ENCODE results near the gene DUSP18. TPM values are rescaled to one million over a fixed set of nuclear protein-coding genes. Genes with fewer than 3 reads are reported as not detected.

The DUSP18 gene
- total RNA-seq, 3 donors from 2014 or later: 5.9 to 12.0 (median 8.0) TPM

DNA sequence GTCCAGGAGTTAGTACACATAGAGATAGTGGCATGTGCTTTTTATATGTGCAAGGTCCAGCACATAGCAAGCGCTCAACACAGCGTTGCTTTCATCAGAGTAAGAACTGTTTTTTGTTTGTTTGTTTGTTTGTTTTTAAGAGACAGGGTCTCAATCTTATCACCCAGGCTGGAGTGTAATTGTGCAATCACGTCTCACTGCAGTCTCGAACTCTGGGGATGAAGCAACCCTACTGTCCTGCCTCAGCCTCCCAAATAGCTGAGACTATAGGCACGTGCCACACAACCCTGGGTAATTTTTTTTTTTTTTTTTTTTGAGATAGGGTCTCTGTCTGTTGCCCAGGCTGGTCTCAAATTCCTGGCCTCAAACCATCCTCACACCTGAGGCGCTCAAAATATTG is 49.9 kb downstream of the DUSP18 start:
- Histone ChIP-seq H3K27me3 (no peaks in the 10 kb centered on the region), H3K27ac (no peak overlapping the region), H3K36me3 (no peaks in the 10 kb centered on the region), H3K4me1 (no peaks in the 10 kb centered on the region), H3K9me3 (no peaks in the 10 kb centered on the region), H3K4me3 (no peak overlapping the region)
- intact Hi-C loops (cut with DNase I; ENCODE audit: low total_unique reads): loop anchor here (10.0 kb wide), 1 partner anchor 307 kb away; no protein-coding TSS in a partner anchor
- TF ChIP-seq POLR2AphosphoS5 (IDR thresholded peaks at IDR 0.05) (no peak), CTCF (IDR thresholded peaks at IDR 0.05) (no peak), POLR2A (IDR thresholded peaks at IDR 0.05) (no peak)
- no peak for DNase-seq (ENCODE audit: low spot score in 2 of 2)

GRCh38 chr22:30615543-30615954 is 52.1 kb downstream of the DUSP18 start:
- no peaks in the 10 kb centered on the region for H3K36me3 ChIP-seq
- no peaks in the 10 kb centered on the region for H3K9me3 ChIP-seq
- H3K27me3 ChIP-seq: no peaks in the 10 kb centered on the region
- no peak for DNase-seq (ENCODE audit: low spot score in 2 of 2)
- H3K4me3 ChIP-seq: no peak overlapping the region
- TF ChIP-seq CTCF (IDR thresholded peaks at IDR 0.05) (no peak), POLR2AphosphoS5 (IDR thresholded peaks at IDR 0.05) (no peak), POLR2A (IDR thresholded peaks at IDR 0.05) (no peak)
- H3K27ac ChIP-seq: no peak overlapping the region
- intact Hi-C loops (cut with DNase I; ENCODE audit: low total_unique reads): loop anchor here (10.0 kb wide), 1 partner anchor 309 kb away; no protein-coding TSS in a partner anchor
- H3K4me1 ChIP-seq: no peaks in the 10 kb centered on the region

DNA sequence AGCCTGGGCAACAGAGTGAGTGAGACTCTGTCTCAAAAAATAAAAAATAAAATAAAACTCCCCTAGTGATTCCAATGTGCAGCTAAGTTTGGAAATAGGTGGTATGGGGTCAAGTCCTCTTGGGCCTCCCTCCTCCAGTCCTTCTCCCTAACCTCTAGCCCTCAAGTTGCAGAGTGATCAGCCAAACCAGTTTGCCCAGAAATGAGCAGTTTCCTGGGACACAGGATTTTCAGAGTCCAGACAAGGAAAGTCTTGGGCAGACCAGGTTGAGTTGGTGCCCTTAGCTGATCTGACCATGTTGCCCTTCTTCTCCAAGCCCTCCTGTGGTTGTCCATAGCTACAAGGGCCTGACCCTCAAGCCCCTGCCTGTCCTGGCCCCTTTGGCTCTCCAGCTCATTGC is 52.8 kb downstream of the DUSP18 start:
- no peak for DNase-seq (ENCODE audit: low spot score in 2 of 2)
- Histone ChIP-seq H3K9me3 (no peaks in the 10 kb centered on the region), H3K27ac (no peak overlapping the region), H3K4me3 (no peak overlapping the region), H3K27me3 (no peaks in the 10 kb centered on the region), H3K36me3 (no peaks in the 10 kb centered on the region), H3K4me1 (no peaks in the 10 kb centered on the region)
- intact Hi-C loops (cut with DNase I; ENCODE audit: low total_unique reads): loop anchor here (10.0 kb wide), 1 partner anchor 310 kb away; no protein-coding TSS in a partner anchor
- TF ChIP-seq CTCF (IDR thresholded peaks at IDR 0.05): no peak
- TF ChIP-seq POLR2A (IDR thresholded peaks at IDR 0.05): no peak
- no peak for TF ChIP-seq POLR2AphosphoS5 (IDR thresholded peaks at IDR 0.05)

DNA sequence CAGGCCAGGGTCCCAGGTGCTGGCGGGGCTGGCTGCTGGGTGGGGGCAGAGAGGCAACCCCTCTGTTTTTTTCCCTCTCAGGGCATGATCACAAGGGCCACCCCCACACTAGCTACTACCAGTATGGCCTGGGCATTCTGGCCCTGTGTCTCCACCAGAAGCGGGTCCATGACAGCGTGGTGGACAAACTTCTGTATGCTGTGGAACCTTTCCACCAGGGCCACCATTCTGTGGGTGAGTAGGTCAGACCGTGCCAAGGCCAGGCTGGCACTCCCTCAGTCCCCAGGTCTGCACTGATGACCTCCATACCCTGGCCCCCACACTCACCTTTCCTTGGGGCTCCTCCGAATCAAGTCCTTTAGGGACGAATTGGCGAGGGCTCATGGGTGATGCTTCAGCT is 53.4 kb downstream of the DUSP18 start:
- TF ChIP-seq POLR2AphosphoS5 (IDR thresholded peaks at IDR 0.05) (no peak), POLR2A (IDR thresholded peaks at IDR 0.05) (no peak), CTCF (IDR thresholded peaks at IDR 0.05) (no peak)
- Histone ChIP-seq H3K9me3 (no peaks in the 10 kb centered on the region), H3K4me3 (no peak overlapping the region), H3K4me1 (no peaks in the 10 kb centered on the region), H3K27ac (no peak overlapping the region), H3K36me3 (no peaks in the 10 kb centered on the region), H3K27me3 (no peaks in the 10 kb centered on the region)
- intact Hi-C loops (cut with DNase I; ENCODE audit: low total_unique reads): loop anchor here (10.0 kb wide), 1 partner anchor 311 kb away; no protein-coding TSS in a partner anchor
- no peak for DNase-seq (ENCODE audit: low spot score in 2 of 2)

DNA sequence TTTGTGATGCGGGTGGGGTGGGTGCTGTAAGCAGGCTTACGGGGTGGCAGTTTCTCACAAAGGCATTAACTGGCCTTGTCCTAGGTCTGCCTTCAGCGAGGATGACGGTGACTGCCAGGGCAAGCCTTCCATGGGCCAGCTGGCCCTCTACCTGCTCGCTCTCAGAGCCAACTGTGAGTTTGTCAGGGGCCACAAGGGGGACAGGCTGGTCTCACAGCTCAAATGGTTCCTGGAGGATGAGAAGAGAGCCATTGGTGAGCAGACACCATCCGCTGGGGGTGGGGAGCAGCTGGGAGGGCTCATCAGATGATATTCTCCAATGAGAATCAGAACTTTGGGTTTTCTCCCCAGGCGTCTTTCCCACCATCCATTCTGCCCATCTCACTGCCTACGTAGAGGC is 54.9 kb downstream of the DUSP18 start:
- Histone ChIP-seq H3K9me3 (no peaks in the 10 kb centered on the region), H3K27ac (no peak overlapping the region), H3K4me3 (no peak overlapping the region), H3K4me1 (no peaks in the 10 kb centered on the region), H3K36me3 (no peaks in the 10 kb centered on the region), H3K27me3 (no peaks in the 10 kb centered on the region)
- intact Hi-C loops (cut with DNase I; ENCODE audit: low total_unique reads): loop anchor here (10.0 kb wide), 1 partner anchor 312 kb away; no protein-coding TSS in a partner anchor
- DNase-seq (ENCODE audit: low spot score in 2 of 2): no peak
- TF ChIP-seq POLR2AphosphoS5 (IDR thresholded peaks at IDR 0.05): no peak

Other genes with a start within 250 kb of the DUSP18 start
- 10 to 100 TPM in 2 of 3 donors, 1 to 10 TPM in 1; 2.9 to 16.7 (median 14.4) TPM for gene MTFP1, start 242.1 kb downstream of the DUSP18 start, total RNA-seq
- not detected for gene SEC14L3, start 195.9 kb downstream of the DUSP18 start, total RNA-seq
- under 1 TPM in 1 of 3 donors, not detected in 2; 0.29 TPM for gene SEC14L4, start 162.2 kb downstream of the DUSP18 start, total RNA-seq
- under 1 TPM in 2 of 3 donors, not detected in 1; 0.33 to 0.73 TPM for gene SEC14L6, start 121.1 kb downstream of the DUSP18 start, total RNA-seq
- 1 to 10 TPM; 1.3 to 2.6 (median 1.3) TPM for gene GAL3ST1, start 93.2 kb downstream of the DUSP18 start, total RNA-seq
- 10 to 100 TPM; 45.3 to 65.1 (median 56.4) TPM for gene PES1, start 76.0 kb downstream of the DUSP18 start, total RNA-seq
- gene TCN2, start 60.7 kb downstream of the DUSP18 start, total RNA-seq: 10 to 100 TPM; 32.4 to 69.8 (median 36.7) TPM
- 1 to 10 TPM; 3.4 to 8.5 (median 4.8) TPM for gene SLC35E4, start 32.1 kb downstream of the DUSP18 start, total RNA-seq
- 1 to 10 TPM in 2 of 3 donors, under 1 TPM in 1; 0.96 to 4.6 (median 4.4) TPM for gene OSBP2, start 27.0 kb upstream of the DUSP18 start, total RNA-seq

Measured in breast epithelium (tissue), 4 donors.